22Rv1 (cell line): ENCODE measurements around the gene CIRBP.

ENCODE experiments used
- H3K27ac ChIP-seq: fragments of 450-650 bp; 2 replicates; pipeline ENCODE4 v1.5.1; 2017
- ZFX ChIP-seq: fragments of 450-650 bp; IDR thresholded peaks from 2 replicates; pipeline ENCODE4 v1.6.1; 2017; ENCODE audit warnings: antibody characterized with exemption, borderline replicate concordance
- TF ChIP-seq, protein P1 (sequence below): fragments of 450-650 bp; IDR thresholded peaks from 2 replicates; pipeline ENCODE4 v1.5.1; 2017; ENCODE audit warnings: mild to moderate bottlenecking

The CIRBP gene

DNA sequence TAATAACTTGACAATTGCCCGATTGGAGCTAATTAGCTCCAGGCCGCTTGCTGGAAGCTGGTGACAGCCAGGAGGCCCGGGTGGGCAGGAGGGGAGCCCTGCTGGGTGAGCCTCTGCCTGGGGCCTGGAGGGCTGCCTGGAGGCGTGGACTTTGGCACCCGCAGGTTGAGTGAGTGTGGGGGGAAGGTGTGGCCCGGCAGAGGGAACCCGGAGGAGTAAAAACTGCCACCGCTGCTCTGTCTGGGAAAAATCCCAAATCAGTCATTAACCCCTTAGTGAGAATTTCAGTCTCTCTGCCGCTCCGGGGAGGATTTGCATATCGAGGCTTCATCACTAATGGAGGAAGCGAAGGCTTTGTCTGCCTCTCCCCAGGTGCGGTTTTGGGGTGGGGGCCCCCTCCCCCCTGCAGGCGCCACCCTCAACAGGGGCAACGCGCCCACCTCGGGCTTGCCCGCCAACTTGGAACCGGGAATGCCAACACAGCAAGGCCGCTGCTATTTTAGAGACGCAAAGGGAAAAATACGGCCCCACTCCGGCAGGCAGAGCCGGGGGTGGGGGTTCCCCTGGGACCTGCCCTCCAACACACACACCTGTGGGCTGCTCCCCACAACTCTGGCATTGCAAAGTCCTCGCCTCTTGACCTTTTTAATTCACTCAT, 22.8 kb downstream of the CIRBP start:
- no peak for TF ChIP-seq ZFX
- TF ChIP-seq, protein P1, sequence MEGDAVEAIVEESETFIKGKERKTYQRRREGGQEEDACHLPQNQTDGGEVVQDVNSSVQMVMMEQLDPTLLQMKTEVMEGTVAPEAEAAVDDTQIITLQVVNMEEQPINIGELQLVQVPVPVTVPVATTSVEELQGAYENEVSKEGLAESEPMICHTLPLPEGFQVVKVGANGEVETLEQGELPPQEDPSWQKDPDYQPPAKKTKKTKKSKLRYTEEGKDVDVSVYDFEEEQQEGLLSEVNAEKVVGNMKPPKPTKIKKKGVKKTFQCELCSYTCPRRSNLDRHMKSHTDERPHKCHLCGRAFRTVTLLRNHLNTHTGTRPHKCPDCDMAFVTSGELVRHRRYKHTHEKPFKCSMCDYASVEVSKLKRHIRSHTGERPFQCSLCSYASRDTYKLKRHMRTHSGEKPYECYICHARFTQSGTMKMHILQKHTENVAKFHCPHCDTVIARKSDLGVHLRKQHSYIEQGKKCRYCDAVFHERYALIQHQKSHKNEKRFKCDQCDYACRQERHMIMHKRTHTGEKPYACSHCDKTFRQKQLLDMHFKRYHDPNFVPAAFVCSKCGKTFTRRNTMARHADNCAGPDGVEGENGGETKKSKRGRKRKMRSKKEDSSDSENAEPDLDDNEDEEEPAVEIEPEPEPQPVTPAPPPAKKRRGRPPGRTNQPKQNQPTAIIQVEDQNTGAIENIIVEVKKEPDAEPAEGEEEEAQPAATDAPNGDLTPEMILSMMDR, result no peak
- H3K27ac ChIP-seq, result no peak overlapping the region

DNA sequence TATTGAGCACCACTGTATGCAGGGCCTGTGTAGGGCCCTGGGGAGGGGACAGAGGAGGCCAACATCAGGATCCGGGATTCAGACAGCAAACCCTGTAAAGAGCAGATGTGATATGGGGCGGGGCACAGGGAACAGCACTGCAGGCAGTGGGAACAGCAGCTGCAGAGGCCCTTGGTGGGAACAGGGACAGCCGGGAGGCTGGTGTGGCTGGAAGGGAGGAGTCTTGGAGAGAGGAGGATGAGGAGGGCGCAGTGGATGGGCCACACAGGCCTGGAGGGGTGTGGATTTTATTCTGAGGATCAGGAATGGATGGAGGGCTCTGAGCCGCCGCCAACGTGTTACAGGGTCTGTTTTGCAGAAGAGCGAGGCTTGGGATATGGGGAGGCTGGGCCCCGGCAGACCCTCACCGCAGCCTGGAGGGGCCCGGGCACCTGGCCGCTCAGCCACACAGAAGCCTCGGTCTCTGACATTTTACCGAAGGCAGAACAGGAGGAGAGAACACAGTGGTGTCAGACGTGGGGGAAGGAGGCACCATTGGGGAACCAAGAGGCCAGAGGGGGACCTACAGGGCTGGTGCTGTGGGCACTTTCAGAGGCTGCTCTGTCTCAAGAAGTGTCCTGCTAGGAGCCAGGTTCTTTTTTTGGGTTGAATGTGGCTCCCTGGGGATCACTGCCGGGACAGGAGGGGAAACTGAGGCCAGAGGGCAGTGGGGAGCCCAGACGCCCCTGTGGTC, 23.5 kb downstream of the CIRBP start:
- H3K27ac ChIP-seq, result no peak overlapping the region

DNA sequence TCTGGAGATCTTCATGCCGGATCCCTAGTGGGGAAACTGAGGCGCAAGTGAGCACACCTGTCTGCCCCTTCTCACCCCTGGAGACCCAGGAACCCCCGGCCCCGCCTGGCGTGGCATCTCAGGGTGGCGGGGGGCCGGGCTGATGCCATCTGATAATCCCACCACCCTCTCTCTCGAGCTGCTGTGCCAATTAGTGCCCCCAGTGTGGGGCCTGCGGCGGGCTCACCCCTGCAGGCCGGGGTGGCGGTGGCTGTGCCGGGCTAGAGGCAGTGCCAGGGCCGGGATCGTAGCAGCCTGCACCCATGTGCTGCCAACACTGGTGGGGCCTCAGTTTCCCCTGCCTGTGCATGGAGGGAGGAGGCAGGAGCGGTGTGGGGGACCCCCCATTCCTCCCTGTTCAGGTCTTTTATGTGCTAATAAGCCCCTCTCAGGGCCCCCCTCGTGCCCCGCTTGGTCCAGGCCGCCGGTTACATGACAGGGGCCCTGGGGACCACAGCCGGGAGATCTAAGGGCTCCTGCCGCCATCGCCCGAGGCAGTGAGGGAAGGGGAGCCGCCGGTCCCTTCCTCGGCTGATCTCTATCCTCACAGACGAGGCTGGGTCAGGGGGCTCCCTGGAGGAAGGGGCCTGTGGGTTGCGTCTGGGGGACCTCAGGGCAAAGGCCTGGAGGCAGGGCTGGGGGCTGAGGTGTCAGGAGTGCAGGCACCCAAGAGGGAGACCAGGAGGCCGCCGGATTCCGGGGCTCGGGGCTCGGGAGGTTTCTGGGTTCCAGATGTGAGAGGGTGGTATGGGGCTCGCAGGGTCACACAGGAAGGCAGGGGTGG, 24.9 kb downstream of the CIRBP start:
- no peak for TF ChIP-seq ZFX
- TF ChIP-seq, protein P1, result no peak
- H3K27ac ChIP-seq, result no peak overlapping the region

More for the DNA sequence above, 23.5 kb downstream of the CIRBP start:
- TF ChIP-seq ZFX, result no peak
- TF ChIP-seq, protein P1, result no peak

DNA sequence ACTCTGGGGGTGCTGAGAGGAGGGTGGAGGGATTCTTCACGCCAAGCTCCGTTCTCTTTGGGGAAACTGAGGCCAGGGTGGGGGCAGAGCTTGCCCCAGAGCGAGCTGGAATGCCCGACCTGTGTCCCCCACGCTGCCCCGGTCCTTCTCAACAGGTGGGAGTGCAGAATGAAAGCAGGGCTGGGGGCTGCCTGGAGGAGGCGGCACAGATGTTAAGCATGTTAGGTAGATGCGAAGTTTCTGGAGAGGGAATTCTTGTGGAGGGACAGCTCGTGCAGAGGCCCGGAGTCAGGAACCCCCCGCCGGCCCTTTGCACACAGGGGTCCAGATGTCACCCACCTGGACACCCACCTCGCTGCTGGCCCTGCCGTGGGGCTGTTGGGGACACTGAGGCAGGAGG, 25.6 kb downstream of the CIRBP start:
- H3K27ac ChIP-seq, result no peak overlapping the region
- TF ChIP-seq ZFX, result no peak
- TF ChIP-seq, protein P1, result no peak

DNA sequence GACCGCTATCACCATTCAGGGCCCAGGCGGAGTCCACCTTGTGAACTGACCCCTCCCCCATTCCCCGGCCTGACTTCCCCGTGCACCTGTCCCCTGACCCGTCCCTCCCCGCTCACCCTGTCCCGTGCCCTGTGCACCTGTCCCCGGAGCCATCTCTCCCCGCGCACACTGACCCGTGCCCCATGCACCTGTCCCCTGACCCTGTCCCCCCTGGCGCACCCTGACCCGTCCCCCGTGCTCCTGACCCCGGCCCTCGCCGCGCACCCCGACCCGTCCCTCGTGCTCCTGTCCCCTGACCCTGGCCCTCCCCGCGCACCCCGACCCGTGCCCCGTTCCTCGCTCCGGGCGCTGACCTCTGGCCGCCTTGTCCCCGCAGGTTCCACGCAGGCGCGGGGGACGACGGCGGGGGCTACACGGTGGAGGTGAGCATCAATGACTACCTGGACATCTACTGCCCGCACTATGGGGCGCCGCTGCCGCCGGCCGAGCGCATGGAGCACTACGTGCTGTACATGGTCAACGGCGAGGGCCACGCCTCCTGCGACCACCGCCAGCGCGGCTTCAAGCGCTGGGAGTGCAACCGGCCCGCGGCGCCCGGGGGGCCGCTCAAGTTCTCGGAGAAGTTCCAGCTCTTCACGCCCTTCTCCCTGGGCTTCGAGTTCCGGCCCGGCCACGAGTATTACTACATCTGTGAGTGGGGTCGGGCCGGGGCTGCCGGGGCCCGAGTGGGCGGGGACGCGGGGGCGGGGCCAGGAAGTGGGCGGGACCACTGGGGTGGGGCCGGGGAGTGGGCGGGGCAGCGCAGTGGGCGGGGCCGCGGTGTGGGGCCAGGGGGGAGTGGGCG, 26.3 kb downstream of the CIRBP start:
- TF ChIP-seq, protein P1, result no peak
- TF ChIP-seq ZFX, result no peak
- H3K27ac ChIP-seq, result no peak overlapping the region

DNA sequence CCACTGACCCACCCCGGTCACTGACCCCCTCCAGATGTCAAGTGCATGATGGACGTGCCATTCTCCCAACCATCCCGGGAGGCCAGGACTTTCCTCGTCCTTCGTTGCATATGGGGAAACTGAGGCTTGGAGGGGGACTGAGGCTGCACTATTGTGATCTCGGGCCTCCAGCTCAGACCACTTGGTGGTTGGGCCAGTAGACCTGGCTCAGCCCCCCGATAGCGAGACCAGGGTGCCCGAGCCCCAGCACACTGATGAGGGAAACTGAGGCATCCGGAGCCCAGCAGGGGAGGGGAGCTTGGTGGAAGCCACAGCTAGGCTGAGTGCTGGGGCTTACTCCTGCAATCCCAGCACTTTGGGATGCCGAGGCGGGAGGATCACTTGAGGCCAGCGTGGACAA, 26.9 kb downstream of the CIRBP start:
- H3K27ac ChIP-seq, result no peak overlapping the region

More for the DNA sequence above, 26.9 kb downstream of the CIRBP start:
- TF ChIP-seq, protein P1, result no peak
- no peak for TF ChIP-seq ZFX
